ENCODE results near the gene CYP2W1. TPM values are rescaled to one million over a fixed set of nuclear protein-coding genes. Genes with fewer than 3 reads are reported as not detected.

The CYP2W1 gene
- total and polyA plus RNA-seq, 10 of the 15 experiments (the other 5 are each of a cell fraction or from before 2014, with no cell fraction given): not detected

DNA sequence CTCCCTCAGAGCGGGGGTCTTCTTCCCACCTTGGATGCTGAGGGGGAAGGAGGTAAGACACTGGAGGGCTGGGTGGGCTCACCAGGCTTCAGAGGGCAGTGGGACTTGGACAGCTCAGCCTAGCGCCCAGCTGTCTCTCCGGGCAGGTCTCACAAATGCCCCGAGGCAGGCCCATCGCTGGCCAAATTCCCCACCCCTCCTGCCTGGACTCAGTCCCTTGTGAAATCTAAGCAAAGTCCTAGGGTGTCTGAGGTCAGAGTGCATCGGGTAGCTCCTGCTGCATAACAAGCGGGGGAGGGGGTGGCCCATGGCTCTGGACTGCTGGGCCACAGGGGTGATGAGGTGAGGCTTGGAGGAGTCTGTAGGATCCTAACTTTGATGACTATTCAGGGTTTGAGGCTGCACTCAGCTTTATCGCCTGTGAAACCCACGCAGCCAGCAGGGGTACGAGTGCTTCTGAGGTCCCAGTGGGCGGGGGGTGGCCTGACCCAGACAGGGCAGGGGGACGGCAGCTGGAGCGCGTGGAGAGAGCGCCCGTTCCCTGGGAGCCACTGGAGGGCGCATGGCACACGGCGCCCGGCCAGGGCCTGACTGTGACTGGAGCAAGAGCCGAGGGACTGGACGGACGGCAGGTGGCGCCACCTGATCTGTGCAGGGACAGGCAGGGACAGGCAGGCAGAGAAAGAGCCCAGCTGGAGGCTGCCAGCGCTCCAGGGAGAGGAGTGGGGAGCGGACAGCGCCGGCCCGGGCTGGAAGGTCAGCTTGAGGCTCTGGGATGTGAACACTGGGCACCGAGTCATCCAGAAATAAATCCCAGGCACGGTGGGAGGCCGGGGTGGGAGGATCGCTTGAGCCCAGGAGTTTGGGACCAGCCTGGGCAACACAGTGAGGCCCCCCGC is 10.0 kb downstream of the CYP2W1 start:
- CTCF ChIA-PET: interaction anchor here (0.5 to 9.3 kb wide), 43 partner anchors 11 to 204 kb away, joined by 3 to 280 read pairs (median 7); partner anchors contain the start of genes COX19, CYP2W1, GPR146 and ZFAND2A
- FAIRE-seq (peak; percentile 96), ATAC-seq (peak; percentile 97), DNase-seq (ENCODE audit: low read depth, low spot score) (peak; percentile 72)
- no peaks in the 10 kb centered on the region for H3K27me3 ChIP-seq (replicated peaks in 1 of 2; ENCODE audit: control insufficient read depth in 2 of 2, insufficient read depth in 2 of 2, low read length in 1 of 2)
- BruUV-seq (replicated peaks): no TSS peak
- intact Hi-C loops (cut with micrococcal nuclease; ENCODE audit: unreplicated experiment) (loop anchor here (1.0 to 5.0 kb wide), 5 partner anchors 31 to 183 kb away; partner anchors contain the start of gene GPER1), in situ Hi-C loops (cut with MboI) (loop anchor here (5.0 kb wide), 1 partner anchor 184 kb away; no protein-coding TSS in a partner anchor)
- H3K4me1 ChIP-seq (ENCODE audit: control insufficient read depth, insufficient read depth, low read length): peaks cover 6% of the 10 kb centered on the region
- RAD21 ChIA-PET (ENCODE audit: unreplicated experiment): interaction anchor here (0.5 to 4.8 kb wide), 28 partner anchors 11 to 232 kb away, joined by 3 to 196 read pairs (median 5); partner anchors contain the start of genes COX19, GPER1 and GPR146
- POLR2A ChIA-PET: interaction anchor here (0.5 to 3.6 kb wide), 16 partner anchors 8 to 181 kb away, joined by 3 to 29 read pairs (median 5); partner anchors contain the start of gene CYP2W1
- H3K4me2 ChIP-seq (ENCODE audit: control insufficient read depth, insufficient read depth): no peak overlapping the region
- no peak overlapping the region for H3K9ac ChIP-seq (ENCODE audit: control insufficient read depth, insufficient read depth, low read length)
- no peaks in the 10 kb centered on the region for H3K9me3 ChIP-seq (replicated peaks; ENCODE audit: control insufficient read depth, insufficient read depth, low read length)
- no peak overlapping the region for H3K4me3 ChIP-seq
- WGBS (ENCODE audit: insufficient coverage, insufficient replicate concordance, low lambda C conversion rate, missing lambda C conversion rate): 34% methylated on average over 26 of the region's 34 CpGs
- H3K36me3 ChIP-seq (ENCODE audit: control insufficient read depth in 2 of 2, insufficient read depth in 2 of 2, low read length in 1 of 2): peaks cover 0 to 8% of the 10 kb centered on the region in 2 experiments; a peak in 1 of 4 replicates
- SMC1A ChIA-PET (ENCODE audit: uncharacterized antibody, unreplicated experiment): interaction anchor here (0.7 to 6.2 kb wide), 28 partner anchors 12 to 190 kb away, joined by 3 to 121 read pairs (median 6); partner anchors contain the start of genes COX19, GPER1 and GPR146
- no peak overlapping the region for H3K27ac ChIP-seq (ENCODE audit: control insufficient read depth, insufficient read depth)
- no peak overlapping the region for H2AFZ ChIP-seq (ENCODE audit: control insufficient read depth, low read depth, low read length)
- H3K79me2 ChIP-seq (ENCODE audit: control insufficient read depth, insufficient read depth, low read length): no peaks in the 10 kb centered on the region
- H4K20me1 ChIP-seq (ENCODE audit: control insufficient read depth, insufficient read depth): no peaks in the 10 kb centered on the region
- TF ChIP-seq BCLAF1 (IDR thresholded peaks at IDR 0.05) (no peak), IKZF1 (conservative IDR thresholded peaks at IDR 0.05) (peak; percentile 79), ETV6 (conservative IDR thresholded peaks at IDR 0.05 in 1 of 2, IDR thresholded peaks at IDR 0.05 in 1 of 2; ENCODE audit: borderline replicate concordance in 1 of 2, low read depth in 1 of 2) (no peak), E2F4 (IDR thresholded peaks at IDR 0.05; ENCODE audit: low read depth, low read length) (no peak), TAF1 (IDR thresholded peaks at IDR 0.05; ENCODE audit: borderline replicate concordance, low read depth, low read length) (no peak), ZNF622 (IDR thresholded peaks at IDR 0.05) (no peak), CHD2 (IDR thresholded peaks at IDR 0.05; ENCODE audit: borderline replicate concordance, low read depth, low read length) (peak; percentile 61; the same call in 1 of the 2 replicates), BCL11A (IDR thresholded peaks at IDR 0.05; ENCODE audit: low read depth, low read length) (no peak), MLLT1 (IDR thresholded peaks at IDR 0.05) (peak; percentile 79)
- TF ChIP-seq, protein P1, sequence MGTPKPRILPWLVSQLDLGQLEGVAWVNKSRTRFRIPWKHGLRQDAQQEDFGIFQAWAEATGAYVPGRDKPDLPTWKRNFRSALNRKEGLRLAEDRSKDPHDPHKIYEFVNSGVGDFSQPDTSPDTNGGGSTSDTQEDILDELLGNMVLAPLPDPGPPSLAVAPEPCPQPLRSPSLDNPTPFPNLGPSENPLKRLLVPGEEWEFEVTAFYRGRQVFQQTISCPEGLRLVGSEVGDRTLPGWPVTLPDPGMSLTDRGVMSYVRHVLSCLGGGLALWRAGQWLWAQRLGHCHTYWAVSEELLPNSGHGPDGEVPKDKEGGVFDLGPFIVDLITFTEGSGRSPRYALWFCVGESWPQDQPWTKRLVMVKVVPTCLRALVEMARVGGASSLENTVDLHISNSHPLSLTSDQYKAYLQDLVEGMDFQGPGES (IDR thresholded peaks at IDR 0.05): peak; percentile 43; the same call in 1 of the 2 replicates
